ENCODE measurements around the gene MCCC2. TPM values are rescaled to one million over a fixed set of nuclear protein-coding genes. Genes with fewer than 3 reads are reported as not detected.

Gene MCCC2
- total RNA-seq, 1 experiment from 2014 or later = 32.2 TPM

DNA sequence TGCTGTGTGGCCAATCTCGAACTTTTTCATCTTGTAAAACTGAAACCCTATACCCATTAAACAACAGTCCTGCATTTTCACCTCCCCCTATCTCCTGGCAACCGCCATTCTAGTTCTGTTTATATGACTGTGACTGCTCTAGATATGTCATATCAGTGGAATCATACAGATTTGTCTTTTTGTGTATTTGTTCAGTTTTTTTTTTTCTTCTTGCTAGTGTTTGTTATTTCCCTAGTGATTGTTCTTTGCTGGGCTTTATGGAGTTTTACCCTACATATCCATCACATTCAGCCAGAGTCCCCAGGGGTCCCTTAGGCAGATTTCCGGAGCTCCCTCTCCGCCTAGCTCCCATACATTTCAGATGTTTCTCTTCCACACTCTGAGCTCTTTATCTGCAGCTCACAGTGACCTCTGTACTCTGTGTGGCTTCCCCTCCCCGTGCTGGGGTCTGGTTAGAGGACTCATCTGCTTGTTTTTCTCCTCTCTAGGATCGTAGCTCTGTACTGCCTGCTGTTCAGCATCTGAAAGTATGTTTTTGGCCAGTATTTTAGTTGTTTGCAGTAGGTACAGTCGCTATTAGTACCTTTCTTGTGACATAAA lies 106.8 kb downstream of the MCCC2 start:
- TF ChIP-seq EZH2 (IDR thresholded peaks at IDR 0.05; ENCODE audit: low read length, unreplicated experiment) = no peak
- TF ChIP-seq EZH2phosphoT487 (IDR thresholded peaks at IDR 0.05; ENCODE audit: borderline replicate concordance, low read length) = no peak
- TF ChIP-seq CTCF (conservative IDR thresholded peaks at IDR 0.05; ENCODE audit: low read depth, low read length) = no peak
- no peak for ATAC-seq
- no peak overlapping the region; the same call in 1 of the 2 replicates for H2AFZ ChIP-seq (ENCODE audit: low read length)

DNA sequence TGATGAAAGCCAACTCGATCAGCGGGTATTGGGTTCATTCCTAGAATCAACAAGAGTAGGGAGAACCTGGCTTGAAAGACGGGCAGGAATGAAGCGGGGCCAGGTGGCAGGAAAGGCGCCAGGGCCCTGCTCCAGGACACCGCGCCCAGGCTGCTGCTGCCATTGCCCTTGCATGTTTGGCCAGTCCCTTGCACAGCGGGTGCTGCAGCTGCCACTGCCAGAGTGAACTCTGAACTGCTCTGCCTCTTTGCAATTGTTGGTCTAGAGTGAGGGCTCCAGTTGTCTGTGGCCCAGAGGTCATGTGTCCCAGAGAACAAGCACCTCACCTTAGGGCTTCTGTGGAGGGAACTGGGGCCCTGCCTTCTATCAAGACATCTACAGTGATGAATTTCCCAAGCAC lies 107.9 kb downstream of the MCCC2 start:
- H2AFZ ChIP-seq (ENCODE audit: low read length) = no peak overlapping the region
- no peaks in the 10 kb centered on the region for H3K4me1 ChIP-seq (ENCODE audit: insufficient read depth, low read length)
- no peak for DNase-seq
- no peaks in the 10 kb centered on the region for H3K9me2 ChIP-seq (replicated peaks; ENCODE audit: low read length)
- no peak for TF ChIP-seq CTCF (conservative IDR thresholded peaks at IDR 0.05; ENCODE audit: low read depth, low read length)
- no peak for TF ChIP-seq EZH2phosphoT487 (IDR thresholded peaks at IDR 0.05; ENCODE audit: borderline replicate concordance, low read length)
- TF ChIP-seq EZH2 (IDR thresholded peaks at IDR 0.05; ENCODE audit: low read length, unreplicated experiment) = no peak
- H3K79me2 ChIP-seq (ENCODE audit: low read length) = no peaks in the 10 kb centered on the region
- no TSS peak for BruUV-seq (replicated peaks)
- intact Hi-C loops (cut with micrococcal nuclease) = no loop called here
- H3K36me3 ChIP-seq (ENCODE audit: low read depth, low read length) = no peaks in the 10 kb centered on the region
- H3K9ac ChIP-seq (ENCODE audit: low read length) = no peak overlapping the region
- POLR2A ChIA-PET (ENCODE audit: unreplicated experiment) = no interaction called here
- H3F3A ChIP-seq (ENCODE audit: low read length, unreplicated experiment) = no peaks in the 10 kb centered on the region
- H3K27ac ChIP-seq (ENCODE audit: low read length) = no peak overlapping the region
- no peak overlapping the region for H3K4me3 ChIP-seq (ENCODE audit: low read length)
- H3K9me3 ChIP-seq (ENCODE audit: low read length) = no peaks in the 10 kb centered on the region
- CTCF ChIA-PET = no interaction called here
- H4K20me1 ChIP-seq (ENCODE audit: low read length) = no peaks in the 10 kb centered on the region
- no peak for ATAC-seq
- H3K4me2 ChIP-seq (ENCODE audit: low read length) = no peak overlapping the region
- 0 out of 2 replicates have a peak, but pooled peaks cover 2% of the 10 kb centered on the region for H3K27me3 ChIP-seq (ENCODE audit: low read length)

More for the DNA sequence above, 106.8 kb downstream of the MCCC2 start:
- Histone ChIP-seq H3K9me3 (ENCODE audit: low read length) (no peaks in the 10 kb centered on the region), H3K9ac (ENCODE audit: low read length) (no peak overlapping the region), H3F3A (ENCODE audit: low read length, unreplicated experiment) (no peaks in the 10 kb centered on the region), H3K79me2 (ENCODE audit: low read length) (no peaks in the 10 kb centered on the region), H4K20me1 (ENCODE audit: low read length) (no peaks in the 10 kb centered on the region), H3K4me1 (ENCODE audit: insufficient read depth, low read length) (no peaks in the 10 kb centered on the region), H3K36me3 (ENCODE audit: low read depth, low read length) (no peaks in the 10 kb centered on the region), H3K4me3 (ENCODE audit: low read length) (no peak overlapping the region), H3K4me2 (ENCODE audit: low read length) (no peak overlapping the region), H3K27me3 (ENCODE audit: low read length) (peaks cover 6% of the 10 kb centered on the region; the same call in 1 of the 2 replicates), H3K27ac (ENCODE audit: low read length) (no peak overlapping the region), H3K9me2 (replicated peaks; ENCODE audit: low read length) (no peaks in the 10 kb centered on the region)
- DNase-seq = no peak
- ChIA-PET CTCF (no interaction called here), POLR2A (ENCODE audit: unreplicated experiment) (no interaction called here)
- BruUV-seq (replicated peaks) = no TSS peak
- intact Hi-C loops (cut with micrococcal nuclease) = no loop called here

GRCh38 chr5:71695595-71695994 lies 108.5 kb downstream of the MCCC2 start:
- BruUV-seq (replicated peaks) = no TSS peak
- intact Hi-C loops (cut with micrococcal nuclease) = no loop called here
- Histone ChIP-seq H3K9me3 (ENCODE audit: low read length) (no peaks in the 10 kb centered on the region), H4K20me1 (ENCODE audit: low read length) (no peaks in the 10 kb centered on the region), H3K9ac (ENCODE audit: low read length) (no peak overlapping the region), H3F3A (ENCODE audit: low read length, unreplicated experiment) (no peaks in the 10 kb centered on the region), H3K9me2 (replicated peaks; ENCODE audit: low read length) (no peaks in the 10 kb centered on the region), H3K27ac (ENCODE audit: low read length) (no peak overlapping the region), H3K79me2 (ENCODE audit: low read length) (no peaks in the 10 kb centered on the region), H3K4me1 (ENCODE audit: insufficient read depth, low read length) (no peaks in the 10 kb centered on the region), H2AFZ (ENCODE audit: low read length) (no peak overlapping the region), H3K4me3 (ENCODE audit: low read length) (no peak overlapping the region), H3K36me3 (ENCODE audit: low read depth, low read length) (no peaks in the 10 kb centered on the region), H3K4me2 (ENCODE audit: low read length) (no peak overlapping the region), H3K27me3 (ENCODE audit: low read length) (0 out of 2 replicates have a peak, but pooled peaks cover 2% of the 10 kb centered on the region)
- DNase-seq (no peak), ATAC-seq (no peak)
- CTCF ChIA-PET = no interaction called here
- TF ChIP-seq CTCF (conservative IDR thresholded peaks at IDR 0.05; ENCODE audit: low read depth, low read length) (no peak), EZH2phosphoT487 (IDR thresholded peaks at IDR 0.05; ENCODE audit: borderline replicate concordance, low read length) (no peak), EZH2 (IDR thresholded peaks at IDR 0.05; ENCODE audit: low read length, unreplicated experiment) (no peak)
- POLR2A ChIA-PET (ENCODE audit: unreplicated experiment) = no interaction called here
